Parietal lobe (tissue), 1 donor: ENCODE measurements around the gene TARBP1. TPM values are rescaled to one million over a fixed set of nuclear protein-coding genes. Genes with fewer than 3 reads are reported as not detected.

Source experiments
- total RNA-seq: library from RNA; depleted of rRNA; stranded (reverse); fragments of >200 nt; gene quantifications from one replicate; pipeline ENCODE4 v1.2.3, GENCODE V29; 2014

TARBP1 gene, protein sequence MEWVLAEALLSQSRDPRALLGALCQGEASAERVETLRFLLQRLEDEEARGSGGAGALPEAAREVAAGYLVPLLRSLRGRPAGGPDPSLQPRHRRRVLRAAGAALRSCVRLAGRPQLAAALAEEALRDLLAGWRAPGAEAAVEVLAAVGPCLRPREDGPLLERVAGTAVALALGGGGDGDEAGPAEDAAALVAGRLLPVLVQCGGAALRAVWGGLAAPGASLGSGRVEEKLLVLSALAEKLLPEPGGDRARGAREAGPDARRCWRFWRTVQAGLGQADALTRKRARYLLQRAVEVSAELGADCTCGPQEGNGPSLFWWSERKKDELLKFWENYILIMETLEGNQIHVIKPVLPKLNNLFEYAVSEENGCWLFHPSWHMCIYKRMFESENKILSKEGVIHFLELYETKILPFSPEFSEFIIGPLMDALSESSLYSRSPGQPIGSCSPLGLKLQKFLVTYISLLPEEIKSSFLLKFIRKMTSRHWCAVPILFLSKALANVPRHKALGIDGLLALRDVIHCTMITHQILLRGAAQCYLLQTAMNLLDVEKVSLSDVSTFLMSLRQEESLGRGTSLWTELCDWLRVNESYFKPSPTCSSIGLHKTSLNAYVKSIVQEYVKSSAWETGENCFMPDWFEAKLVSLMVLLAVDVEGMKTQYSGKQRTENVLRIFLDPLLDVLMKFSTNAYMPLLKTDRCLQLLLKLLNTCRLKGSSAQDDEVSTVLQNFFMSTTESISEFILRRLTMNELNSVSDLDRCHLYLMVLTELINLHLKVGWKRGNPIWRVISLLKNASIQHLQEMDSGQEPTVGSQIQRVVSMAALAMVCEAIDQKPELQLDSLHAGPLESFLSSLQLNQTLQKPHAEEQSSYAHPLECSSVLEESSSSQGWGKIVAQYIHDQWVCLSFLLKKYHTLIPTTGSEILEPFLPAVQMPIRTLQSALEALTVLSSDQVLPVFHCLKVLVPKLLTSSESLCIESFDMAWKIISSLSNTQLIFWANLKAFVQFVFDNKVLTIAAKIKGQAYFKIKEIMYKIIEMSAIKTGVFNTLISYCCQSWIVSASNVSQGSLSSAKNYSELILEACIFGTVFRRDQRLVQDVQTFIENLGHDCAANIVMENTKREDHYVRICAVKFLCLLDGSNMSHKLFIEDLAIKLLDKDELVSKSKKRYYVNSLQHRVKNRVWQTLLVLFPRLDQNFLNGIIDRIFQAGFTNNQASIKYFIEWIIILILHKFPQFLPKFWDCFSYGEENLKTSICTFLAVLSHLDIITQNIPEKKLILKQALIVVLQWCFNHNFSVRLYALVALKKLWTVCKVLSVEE (N-terminal part only)
- total RNA-seq = 126 TPM

DNA sequence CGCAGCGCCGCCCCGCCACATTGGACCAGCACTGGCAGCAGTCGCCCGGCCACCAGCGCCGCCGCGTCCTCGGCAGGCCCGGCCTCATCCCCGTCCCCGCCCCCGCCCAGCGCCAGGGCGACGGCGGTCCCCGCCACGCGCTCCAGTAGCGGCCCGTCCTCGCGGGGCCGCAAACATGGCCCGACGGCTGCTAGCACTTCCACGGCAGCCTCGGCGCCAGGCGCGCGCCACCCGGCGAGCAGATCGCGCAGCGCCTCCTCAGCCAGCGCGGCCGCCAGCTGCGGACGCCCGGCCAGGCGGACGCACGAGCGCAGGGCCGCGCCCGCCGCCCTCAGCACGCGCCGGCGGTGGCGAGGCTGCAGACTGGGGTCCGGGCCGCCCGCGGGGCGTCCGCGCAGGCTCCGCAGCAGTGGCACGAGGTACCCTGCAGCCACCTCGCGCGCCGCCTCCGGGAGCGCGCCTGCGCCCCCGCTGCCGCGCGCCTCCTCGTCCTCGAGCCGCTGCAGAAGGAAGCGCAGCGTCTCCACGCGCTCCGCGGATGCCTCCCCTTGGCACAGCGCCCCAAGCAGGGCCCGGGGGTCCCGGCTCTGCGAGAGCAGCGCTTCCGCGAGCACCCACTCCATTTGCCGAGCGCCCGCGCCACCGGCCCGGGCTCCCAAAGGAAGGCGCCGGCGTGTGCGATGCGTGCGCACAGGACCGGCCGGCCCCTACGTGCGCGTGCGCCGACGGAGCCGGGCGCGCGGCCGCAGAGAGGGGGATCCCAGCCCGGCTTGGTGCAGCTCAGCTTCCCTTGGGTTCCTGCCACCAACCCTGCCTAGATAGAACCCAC lies at the start of gene TARBP1:
Gene TARBP1, minus strand, starts transcription at position 699 of the 829 bp plus-strand sequence. Its CDS starts 76 bp downstream, at position 623.

GRCh38 chr1:234373064-234373958 lies 105.7 kb downstream of the TARBP1 start, which contains the start of gene COA6:
Gene COA6 (plus strand): TSS chr1:234373456. CDS start chr1:234373467, 11 bp downstream.

Other genes starting within 250 kb of the TARBP1 start
- gene COA6, start 105.7 kb downstream of the TARBP1 start, total RNA-seq = 10.3 TPM
- 94.5 TPM for gene IRF2BP2, start 131.0 kb upstream of the TARBP1 start, total RNA-seq